GM20000 (cell line): ENCODE data around the gene ADCY1.

Experiments
- DNase-seq: peaks from one replicate; pipeline ENCODE4 v3.0.0; 2012; ENCODE audit warnings: low spot score
- CTCF ChIP-seq: IDR thresholded peaks from 2 replicates; pipeline ENCODE4 v1.5.1; 2012; ENCODE audit warnings: mild to moderate bottlenecking, control low read depth; ENCODE audit errors: extremely low read depth, missing control alignments

Gene ADCY1

GRCh38 chr7:45681596-45682357 lies 107.6 kb downstream of the ADCY1 start:
- DNase-seq: no peak
- TF ChIP-seq CTCF: no peak

GRCh38 chr7:45682358-45682735 lies 108.2 kb downstream of the ADCY1 start:
- DNase-seq: no peak
- no peak for TF ChIP-seq CTCF

- TF ChIP-seq CTCF: no peak
- DNase-seq: no peak
Measured at GRCh38 chr7:45682836-45683555, 108.8 kb downstream of the ADCY1 start.

- no peak for TF ChIP-seq CTCF
- DNase-seq: no peak
Measured at GRCh38 chr7:45683556-45684148, 109.5 kb downstream of the ADCY1 start.

GRCh38 chr7:45684910-45685618 lies 110.9 kb downstream of the ADCY1 start:
- no peak for DNase-seq
- no peak for TF ChIP-seq CTCF

- no peak for TF ChIP-seq CTCF
- DNase-seq: no peak
Measured at GRCh38 chr7:45685619-45686240, 111.6 kb downstream of the ADCY1 start.
